K562 (cell line): ENCODE measurements around the gene TAS1R3. TPM values are rescaled to one million over a fixed set of nuclear protein-coding genes. Genes with fewer than 3 reads are reported as not detected.

Experiments used
- ATAC-seq: fragments of 200-7000 bp; cut with Tn5 transposase; 3 replicates; pipeline ENCODE4 v1.9.1; 2020; ENCODE audit warnings: moderate library complexity
- BruUV-seq: library from RNA; stranded (reverse); fragments of 400-500 nt; replicated peaks from 2 replicates; lab custom pipeline; 2021; lab: Mats Ljungman, UMichigan
- CTCF ChIA-PET: fragments of 300-600 bp; formaldehyde crosslinking; extraction: SDS; loops from one replicate; lab custom pipeline; 2021; ENCODE audit warnings: low intra/inter-chr PET ratio; lab: Yijun Ruan, JAX
- POLR2A ChIA-PET: fragments of 300-600, 350-650 bp; sonication (Branson Sonifier 250); formaldehyde crosslinking; extraction: SDS; loops from one replicate; lab custom pipeline; 2021; ENCODE audit warnings: antibody characterized with exemption, inconsistent platforms; lab: Yijun Ruan, JAX
- DNase-seq, 4 experiments: peaks; one replicate each; pipeline versions ENCODE4 v3.0.0 to v3.0.0-alpha.2; 2011 to 2018; ENCODE audit warnings: low spot score in 3 of 4, mixed read lengths in 3 of 4; ENCODE audit errors: extremely low read depth in 1 of 4
- FAIRE-seq: peaks from 2 replicates; lab custom pipeline; 2011; peaks lifted over from hg19 to GRCh38; lab: Jason Lieb, UNC
- H2AFZ ChIP-seq: 2 replicates; pipeline ENCODE4 v1.6.0; 2011; ENCODE audit warnings: low read depth, low read length, control low read depth, inconsistent platforms
- H3K27ac ChIP-seq: fragments of 200-600 bp; 3 replicates; pipeline ENCODE4 v1.8.0; 2011; ENCODE audit warnings: low read depth, mild to moderate bottlenecking, control low read depth, inconsistent platforms, low read length, moderate library complexity, mixed read lengths; ENCODE audit errors: extremely low read depth
- H3K27me3 ChIP-seq, 2 experiments: fragments of 300-600 bp in 1 of 2; 2 replicates in 1 of 2; 3 replicates in 1 of 2; pipeline versions ENCODE4 v1.6.0 to v1.8.0; 2011; ENCODE audit warnings: inconsistent platforms in 2 of 2, low read length in 2 of 2, mild to moderate bottlenecking in 1 of 2, mixed read lengths in 1 of 2, moderate library complexity in 1 of 2; ENCODE audit not compliant: control insufficient read depth in 2 of 2, insufficient read depth in 2 of 2
- H3K36me3 ChIP-seq: fragments of 300-600 bp; 3 replicates; pipeline ENCODE4 v1.8.0; 2011; ENCODE audit warnings: mild to moderate bottlenecking, low read length, inconsistent platforms; ENCODE audit not compliant: control insufficient read depth, insufficient read depth
- H3K4me1 ChIP-seq, 2 experiments: fragments of 200-600 bp in 1 of 2; replicated peaks in 1 of 2; 2 replicates in 1 of 2; 3 replicates in 1 of 2; pipeline versions ENCODE4 v1.5.1 to v1.8.0; 2011; ENCODE audit warnings: inconsistent platforms in 2 of 2, low read length in 2 of 2, mild to moderate bottlenecking in 1 of 2, mixed read lengths in 1 of 2, moderate library complexity in 1 of 2; ENCODE audit not compliant: control insufficient read depth in 2 of 2, insufficient read depth in 2 of 2
- H3K4me2 ChIP-seq: 2 replicates; pipeline ENCODE4 v1.6.1; 2011; ENCODE audit warnings: low read length, control low read depth, inconsistent platforms, mixed read lengths; ENCODE audit not compliant: insufficient read depth
- H3K4me3 ChIP-seq: fragments of 200-600 bp; sonication (generic), shearing (Covaris generic); 2 replicates; pipeline ENCODE4 v1.5.1; 2016; ENCODE audit warnings: control low read depth, inconsistent platforms
- H3K79me2 ChIP-seq: fragments of 200-600 bp; 3 replicates; pipeline ENCODE4 v1.8.0; 2011; ENCODE audit warnings: low read length, inconsistent platforms; ENCODE audit not compliant: control insufficient read depth, insufficient read depth
- H3K9ac ChIP-seq, 2 experiments: 2 replicates each; pipeline versions ENCODE4 v1.6.0 to v1.6.1; 2011; ENCODE audit warnings: low read depth in 2 of 2, low read length in 2 of 2, control low read depth in 1 of 2, inconsistent platforms in 1 of 2, mild to moderate bottlenecking in 1 of 2, mixed read lengths in 1 of 2; ENCODE audit not compliant: insufficient read depth in 1 of 2
- H3K9me1 ChIP-seq: one replicate; pipeline ENCODE4 v1.6.0; 2011; ENCODE audit warnings: inconsistent platforms, mild to moderate bottlenecking, low read length, moderate library complexity; ENCODE audit not compliant: control insufficient read depth, insufficient read depth
- H3K9me3 ChIP-seq: replicated peaks from 2 replicates; pipeline ENCODE4 v1.5.1; 2011; ENCODE audit warnings: low read depth, low read length, inconsistent platforms; ENCODE audit not compliant: control insufficient read depth, insufficient read depth
- H4K20me1 ChIP-seq: replicated peaks from 2 replicates; pipeline ENCODE4 v1.6.1; 2011; ENCODE audit warnings: low read length, inconsistent platforms, mixed read lengths; ENCODE audit not compliant: control insufficient read depth, insufficient read depth
- BCL6 ChIP-seq: fragments of 250-450 bp; sonication (Bioruptor Pico); IDR thresholded peaks from 2 replicates; pipeline ENCODE4 v1.4.0; 2020
- BCOR ChIP-seq: fragments of 450-650 bp; IDR thresholded peaks from 2 replicates; pipeline ENCODE4 v1.6.1; 2016
- BDP1 ChIP-seq: IDR thresholded peaks from 3 replicates; pipeline ENCODE4 v1.6.1; 2011; ENCODE audit not compliant: insufficient read length, insufficient read depth
- CBFB ChIP-seq: sonication (generic); formaldehyde crosslinking; IDR thresholded peaks from 2 replicates; pipeline ENCODE4 v1.4.0; 2020; ENCODE audit warnings: mild to moderate bottlenecking, missing genetic modification reagents
- FOXK1 ChIP-seq: sonication (generic); formaldehyde crosslinking; IDR thresholded peaks from 2 replicates; pipeline ENCODE4 v1.8.0; 2022; ENCODE audit warnings: missing genetic modification reagents, mild to moderate bottlenecking, borderline replicate concordance
- FOXK2 ChIP-seq, 2 experiments: fragments of 450-650 bp; IDR thresholded peaks in 1 of 2; conservative IDR thresholded peaks in 1 of 2; 2 replicates each; pipeline ENCODE4 v1.6.1; 2016; ENCODE audit warnings: low read depth in 2 of 2, mild to moderate bottlenecking in 1 of 2
- GATA2 ChIP-seq: sonication (generic); formaldehyde crosslinking; IDR thresholded peaks from 2 replicates; pipeline ENCODE4 v1.4.0; 2020; ENCODE audit warnings: mild to moderate bottlenecking, missing genetic modification reagents
- HMG20B ChIP-seq: fragments of 250-450 bp; sonication (Bioruptor Pico); IDR thresholded peaks from 2 replicates; pipeline ENCODE4 v1.5.0; 2021; ENCODE audit warnings: mild to moderate bottlenecking
- KDM1A ChIP-seq, 2 experiments: fragments of 450-650 bp; IDR thresholded peaks; 2 replicates each; pipeline ENCODE4 v1.6.1; 2016; ENCODE audit warnings: mild to moderate bottlenecking in 2 of 2
- MTA2 ChIP-seq: fragments of 450-650 bp; IDR thresholded peaks from 2 replicates; pipeline ENCODE4 v1.6.1; 2016; ENCODE audit warnings: low read depth
- MXI1 ChIP-seq: IDR thresholded peaks from 2 replicates; pipeline ENCODE4 v1.6.1; 2011; ENCODE audit warnings: low read depth, mild to moderate bottlenecking, improper control_type of control experiment, low read length
- NBN ChIP-seq: fragments of 450-650 bp; IDR thresholded peaks from 2 replicates; pipeline ENCODE4 v1.6.1; 2016; ENCODE audit warnings: low read depth, mild to moderate bottlenecking
- NCOA2 ChIP-seq, 2 experiments: fragments of 450-650 bp; IDR thresholded peaks; 2 replicates each; pipeline ENCODE4 v1.6.1; 2018; ENCODE audit warnings: mild to moderate bottlenecking in 2 of 2, moderate library complexity in 1 of 2; ENCODE audit not compliant: partially characterized antibody in 2 of 2
- NFE2 ChIP-seq: IDR thresholded peaks from 2 replicates; pipeline ENCODE4 v1.6.1; 2014; ENCODE audit warnings: antibody characterized with exemption, low read depth
- PHF8 ChIP-seq: fragments of 200-600 bp; sonication (generic); IDR thresholded peaks from 2 replicates; pipeline ENCODE4 v1.6.1; 2012; ENCODE audit warnings: mixed run types, mild to moderate bottlenecking, inconsistent platforms, low read length, moderate library complexity, borderline replicate concordance
- PRMT5 ChIP-seq: sonication (generic); formaldehyde crosslinking; IDR thresholded peaks from 2 replicates; pipeline ENCODE4 v1.5.0; 2020; ENCODE audit warnings: missing genetic modification reagents
- PRPF4 ChIP-seq: fragments of 200-400 bp; formaldehyde crosslinking; IDR thresholded peaks from one replicate; pipeline ENCODE4 v1.6.1; 2017; ENCODE audit warnings: low read length, low read depth, mild to moderate bottlenecking; ENCODE audit not compliant: insufficient read depth, poor library complexity, severe bottlenecking
- RHOXF2B ChIP-seq: fragments of 250-450 bp; sonication (Bioruptor Pico); conservative IDR thresholded peaks from 2 replicates; pipeline ENCODE4 v1.5.1; 2021
- SLC30A9 ChIP-seq: fragments of 250-450 bp; sonication (Bioruptor Pico); IDR thresholded peaks from 2 replicates; pipeline ENCODE4 v1.8.0; 2022; ENCODE audit warnings: mild to moderate bottlenecking, moderate library complexity
- SRSF9 ChIP-seq: fragments of 200-400 bp; formaldehyde crosslinking; IDR thresholded peaks from 2 replicates; pipeline ENCODE4 v1.6.1; 2017; ENCODE audit warnings: low read depth, low read length, borderline replicate concordance
- USF1 ChIP-seq: sonication (generic); formaldehyde crosslinking; IDR thresholded peaks from 2 replicates; pipeline ENCODE4 v1.9.0; 2022; ENCODE audit warnings: mild to moderate bottlenecking, missing genetic modification reagents
- ZNF140 ChIP-seq: fragments of 250-450 bp; sonication (Bioruptor Pico); IDR thresholded peaks from 2 replicates; pipeline ENCODE4 v1.8.0; 2021; ENCODE audit warnings: moderate library complexity, mild to moderate bottlenecking, inconsistent platforms
- ZNF239 ChIP-seq: fragments of 250-450 bp; sonication (Bioruptor Pico); IDR thresholded peaks from 2 replicates; pipeline ENCODE4 v1.4.0; 2020; ENCODE audit warnings: mild to moderate bottlenecking
- ZNF436 ChIP-seq: fragments of 250-450, 450-650 bp; sonication (Bioruptor Pico); formaldehyde crosslinking; IDR thresholded peaks from 2 replicates; pipeline ENCODE4 v1.7.0; 2020; ENCODE audit warnings: mild to moderate bottlenecking
- ZNF445 ChIP-seq: fragments of 250-450 bp; sonication (Bioruptor Pico); IDR thresholded peaks from 2 replicates; pipeline ENCODE4 v1.4.0; 2020; ENCODE audit warnings: low read depth, mild to moderate bottlenecking, moderate library complexity
- ZNF668 ChIP-seq: fragments of 250-450 bp; sonication (Bioruptor Pico); IDR thresholded peaks from 2 replicates; pipeline ENCODE4 v1.8.0; 2022; ENCODE audit warnings: mild to moderate bottlenecking, inconsistent platforms
- WGBS: fragments of 100-300 bp; shearing (Covaris generic); methylation state at CpG from one replicate; pipeline ENCODE4 v1.1.6; 2016; ENCODE audit warnings: low coverage, mixed read lengths; ENCODE audit not compliant: insufficient coverage; ENCODE audit errors: missing lambda C conversion rate; 5-methylcytosine and 5-hydroxymethylcytosine counted together
- in situ Hi-C: fragments of 300-500 bp; cut with MboI; formaldehyde crosslinking; loops from 4 replicates; pipeline ENCODE4 v1.15.0; 2018; ENCODE audit warnings: inconsistent platforms, mixed read lengths
- intact Hi-C: fragments of 100-400 bp; cut with micrococcal nuclease; formaldehyde crosslinking; loops from 2 replicates; pipeline ENCODE4 v1.14.2; 2022
- polyA plus RNA-seq, 8 experiments: library from polyadenylated mRNA; depleted of rRNA in 4 of 8; stranded (reverse) in 5 of 8; unstranded in 3 of 8; fragments of >200 nt; fragmentation: Nextera tagmentation in 2 of 8; fragmentation: Illumina TruSeq in 1 of 8; extraction: Ambion mirVana in 2 of 8; extraction: Trizol in 1 of 8; gene quantifications; 2 replicates each; pipeline versions ENCODE4 v1.2.1 to v1.2.3, GENCODE V29; 2011 to 2014; ENCODE audit warnings: inconsistent platforms in 1 of 8, missing spikeins in 1 of 8
- total RNA-seq, 7 experiments: library from RNA; depleted of rRNA in 6 of 7; stranded (reverse); fragments of >200 nt in 6 of 7; fragmentation: Illumina TruSeq in 2 of 7; extraction: Trizol in 2 of 7; gene quantifications; 2 replicates each; pipeline versions ENCODE4 v1.2.1 to v1.2.3, GENCODE V29; 2011 to 2021; ENCODE audit warnings: low replicate concordance in 1 of 7

Gene TAS1R3
- total and polyA plus RNA-seq, 9 of the 15 experiments (the other 6 are each of a cell fraction or from before 2014, with no cell fraction given), result 0.07 to 0.13 TPM; not detected in 7

- BruUV-seq, result no TSS peak
- FAIRE-seq (no peak), ATAC-seq (peak; percentile 62), DNase-seq (peak; percentile 82 to 93 (median 89))
- peaks cover 12% of the 10 kb centered on the region; the same call in 1 of the 3 replicates for H3K36me3 ChIP-seq
- H3K9me1 ChIP-seq, result peaks cover 8% of the 10 kb centered on the region
- CTCF ChIA-PET, result interaction anchor here (0.6 to 1.4 kb wide), 5 partner anchors 26 to 227 kb away, joined by 3 to 5 read pairs (median 3); partner anchors contain the start of gene AURKAIP1
- peak within 1 kb of the TSS; percentile 96 to 100 for H3K9ac ChIP-seq
- H3K4me2 ChIP-seq, result peak within 1 kb of the TSS; percentile 91
- H3K4me1 ChIP-seq, result peaks cover 14 to 82% of the 10 kb centered on the region in 2 experiments; a peak in 3 of 5 replicates
- intact Hi-C loops (loop anchor here (2.0 kb wide), 1 partner anchor 23 kb away; no protein-coding TSS in a partner anchor), in situ Hi-C loops (no loop called here)
- POLR2A ChIA-PET, result no interaction called here
- H2AFZ ChIP-seq, result peak within 1 kb of the TSS; percentile 91
- 0% methylated on average over 52 of the region's 122 CpGs for WGBS
- peaks cover 48% of the 10 kb centered on the region for H3K79me2 ChIP-seq
- no peaks in the 10 kb centered on the region for H3K9me3 ChIP-seq
- peak within 1 kb of the TSS; percentile 96 for H3K27ac ChIP-seq
- H3K4me3 ChIP-seq, result peak within 1 kb of the TSS; percentile 98
- H3K27me3 ChIP-seq, result no peaks in the 10 kb centered on the region
- H4K20me1 ChIP-seq, result peaks cover 36% of the 10 kb centered on the region
- no peak for TF ChIP-seq HMG20B (CRISPR knock-in tag)
- TF ChIP-seq RHOXF2B (CRISPR knock-in tag), result no peak
- TF ChIP-seq ZNF140 (CRISPR knock-in tag), result no peak
- no peak for TF ChIP-seq CBFB (CRISPR knock-in tag)
- TF ChIP-seq BDP1, result no peak
- peak; percentile 79; the same call in 1 of the 2 replicates for TF ChIP-seq PHF8
- TF ChIP-seq ZNF445 (CRISPR knock-in tag), result no peak
- TF ChIP-seq ZNF239 (CRISPR knock-in tag), result no peak
- TF ChIP-seq MTA2, result no peak
- TF ChIP-seq KDM1A (IDR thresholded peaks at IDR 0.05), result no peak
- TF ChIP-seq GATA2 (CRISPR knock-in tag), result no peak
- TF ChIP-seq USF1 (CRISPR knock-in tag), result no peak
- TF ChIP-seq BCL6 (CRISPR knock-in tag), result no peak
- no peak for TF ChIP-seq SRSF9
- TF ChIP-seq FOXK1 (CRISPR knock-in tag), result no peak
- no peak for TF ChIP-seq SLC30A9 (CRISPR knock-in tag)
- no peak for TF ChIP-seq PRMT5 (CRISPR knock-in tag)
- no peak for TF ChIP-seq NCOA2 (IDR thresholded peaks at IDR 0.05; ENCODE audit: partially characterized antibody in 2 of 2)
- TF ChIP-seq ZNF436 (CRISPR knock-in tag), result no peak
- no peak for TF ChIP-seq NBN
- no peak for TF ChIP-seq MXI1
- TF ChIP-seq ZNF668 (CRISPR knock-in tag), result no peak
- no peak for TF ChIP-seq NFE2
- TF ChIP-seq PRPF4, result no peak
- no peak for TF ChIP-seq FOXK2 (conservative IDR thresholded peaks at IDR 0.05 in 1 of 2, IDR thresholded peaks at IDR 0.05 in 1 of 2; ENCODE audit: low read depth in 2 of 2)
- no peak for TF ChIP-seq BCOR
Measured at GRCh38 chr1:1349256-1350012, 18.4 kb downstream of the TAS1R3 start, which contains the start of gene DVL1. Gene DVL1, minus strand, starts transcription at chr1:1349418. Its CDS starts 353 bp downstream, at chr1:1349065.
